HG03103 (cell line): ENCODE results near the gene RAB3GAP2.
A peak's percentile ranks its signal among the peaks of the same experiment; 100 is the strongest.
"Not testable (repeated sequence)": the region's sequence is repeated elsewhere in the genome, so short reads cannot be mapped to it uniquely, and the experiment has no call there.

Experiments used
- ATAC-seq: cut with Tn5 transposase; IDR thresholded peaks from one replicate; pipeline ENCODE4 v1.9.1; 2021; ENCODE audit warnings: low read depth; ENCODE audit not compliant: unreplicated experiment

Gene RAB3GAP2

GRCh38 chr1:220243947-220244346, 28.3 kb downstream of the RAB3GAP2 start:
- no peak for ATAC-seq

- ATAC-seq, result no peak
These were observed 31.1 kb downstream of the RAB3GAP2 start for GRCh38 chr1:220241072-220241663.

- no peak for ATAC-seq
These were observed 32.3 kb downstream of the RAB3GAP2 start for GRCh38 chr1:220239966-220240365.

GRCh38 chr1:220239213-220239612, 33.0 kb downstream of the RAB3GAP2 start:
- ATAC-seq, result no peak

- not testable (repeated sequence) for ATAC-seq
These were observed 36.0 kb downstream of the RAB3GAP2 start for GRCh38 chr1:220236278-220236677.

- ATAC-seq, result no peak
These were observed 36.8 kb downstream of the RAB3GAP2 start for GRCh38 chr1:220235462-220235861.

- no peak for ATAC-seq
These were observed 38.3 kb downstream of the RAB3GAP2 start for GRCh38 chr1:220233927-220234326.

GRCh38 chr1:220229771-220230170, 42.5 kb downstream of the RAB3GAP2 start:
- ATAC-seq, result no peak

- no peak for ATAC-seq
These were observed 44.9 kb downstream of the RAB3GAP2 start for GRCh38 chr1:220227393-220227792.

- ATAC-seq, result no peak
These were observed 45.5 kb downstream of the RAB3GAP2 start for GRCh38 chr1:220226752-220227151.

GRCh38 chr1:220225957-220226356, 46.3 kb downstream of the RAB3GAP2 start:
- ATAC-seq, result no peak

- ATAC-seq, result no peak
These were observed 47.6 kb downstream of the RAB3GAP2 start for GRCh38 chr1:220224611-220225124.

- no peak for ATAC-seq
These were observed 48.2 kb downstream of the RAB3GAP2 start for GRCh38 chr1:220224033-220224432.

- ATAC-seq, result no peak
These were observed 49.3 kb downstream of the RAB3GAP2 start for GRCh38 chr1:220222939-220223338.

GRCh38 chr1:220221670-220222069, 50.6 kb downstream of the RAB3GAP2 start:
- ATAC-seq, result no peak

GRCh38 chr1:220221269-220221668, 51.0 kb downstream of the RAB3GAP2 start:
- no peak for ATAC-seq

- ATAC-seq, result not testable (repeated sequence)
These were observed 51.6 kb downstream of the RAB3GAP2 start for GRCh38 chr1:220220699-220221040.

- ATAC-seq, result peak; percentile 37
These were observed 52.2 kb downstream of the RAB3GAP2 start for GRCh38 chr1:220219865-220220698.

GRCh38 chr1:220219136-220219442, 53.2 kb downstream of the RAB3GAP2 start:
- no peak for ATAC-seq

- ATAC-seq, result not testable (repeated sequence)
These were observed 53.7 kb downstream of the RAB3GAP2 start for GRCh38 chr1:220218397-220219135.

- ATAC-seq, result no peak
These were observed 54.8 kb downstream of the RAB3GAP2 start for GRCh38 chr1:220217383-220217988.
